Cardiac muscle cell (in vitro differentiated cells and primary cell): Measurements from ENCODE around the gene PUSL1. TPM values are rescaled to one million over a fixed set of nuclear protein-coding genes. Genes with fewer than 3 reads are reported as not detected.

ENCODE experiments used
- DNase-seq, 2 donors: peaks; one replicate each; pipeline versions ENCODE4 v3.0.0 to v3.0.0-alpha.2; 2010 to 2017; ENCODE audit warnings: low read depth in 1 of 2, low spot score in 1 of 2
- H3K27ac ChIP-seq: fragments of 200-600 bp; sonication (generic); 2 replicates; pipeline ENCODE4 v1.5.1; 2016
- H3K27me3 ChIP-seq: fragments of 200-600 bp; sonication (generic); 2 replicates; pipeline ENCODE4 v1.6.0; 2016; ENCODE audit warnings: control low read depth
- H3K36me3 ChIP-seq: fragments of 200-600 bp; sonication (generic); 2 replicates; pipeline ENCODE4 v1.5.1; 2016; ENCODE audit warnings: control low read depth
- H3K4me1 ChIP-seq: fragments of 200-600 bp; sonication (generic); 2 replicates; pipeline ENCODE4 v1.8.1; 2017; ENCODE audit warnings: low read depth, mild to moderate bottlenecking, mixed run types
- H3K4me3 ChIP-seq: fragments of 200-600 bp; sonication (generic); 2 replicates; pipeline ENCODE4 v1.5.1; 2016; ENCODE audit warnings: mild to moderate bottlenecking
- H3K9me3 ChIP-seq: fragments of 200-600 bp; sonication (generic); 2 replicates; pipeline ENCODE4 v1.5.1; 2017; ENCODE audit warnings: low read depth, mild to moderate bottlenecking, control low read depth
- CTCF ChIP-seq: IDR thresholded peaks from 2 replicates; pipeline ENCODE4 v1.5.1; 2012; ENCODE audit warnings: low read depth, mild to moderate bottlenecking, low read length
- polyA plus RNA-seq: library from polyadenylated mRNA; unstranded; fragments of >200 nt; fragmentation: Nextera tagmentation; extraction: Ambion mirVana; gene quantifications from 2 replicates; pipeline ENCODE4 v1.2.1, GENCODE V29; 2016
- total RNA-seq: library from RNA; depleted of rRNA; stranded (reverse); fragments of >200 nt; gene quantifications from 2 replicates; pipeline ENCODE4 v1.2.3, GENCODE V29; 2016

PUSL1 gene
- total and polyA plus RNA-seq, 2 experiments from 2014 or later: 18.7 to 25.0 TPM

GRCh38 chr1:1268284-1268682 lies 40.1 kb upstream of the PUSL1 start:
- Histone ChIP-seq H3K36me3 (peaks cover 6% of the 10 kb centered on the region), H3K27me3 (no peaks in the 10 kb centered on the region), H3K27ac (no peak overlapping the region), H3K4me3 (no peak overlapping the region), H3K9me3 (no peaks in the 10 kb centered on the region), H3K4me1 (peaks cover 19% of the 10 kb centered on the region)
- no peak for DNase-seq
- TF ChIP-seq CTCF: no peak

DNA sequence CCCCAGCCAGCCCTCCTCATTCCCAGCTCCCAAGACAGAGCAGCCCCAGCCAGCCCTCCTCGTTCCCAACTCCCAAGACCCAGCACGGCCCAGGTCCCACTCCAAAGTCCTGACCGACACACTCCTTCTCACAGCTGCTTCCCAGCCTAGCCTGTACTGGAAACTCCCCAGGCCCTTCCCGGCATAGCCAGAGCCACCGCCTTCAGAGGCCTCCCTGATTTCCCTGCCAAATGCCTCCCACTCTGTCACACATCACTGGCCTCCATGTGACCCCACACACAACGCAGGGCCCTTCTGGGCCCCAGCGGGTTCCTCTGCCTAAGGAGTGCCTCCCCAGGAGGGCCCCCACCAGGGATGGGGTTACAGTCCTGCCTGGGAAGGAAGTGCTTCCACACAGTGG lies 37.6 kb upstream of the PUSL1 start:
- no peak for TF ChIP-seq CTCF
- H3K27ac ChIP-seq: no peak overlapping the region
- peaks cover 19% of the 10 kb centered on the region for H3K4me1 ChIP-seq
- peak in 1 of 2 donors; percentile 62 for DNase-seq
- H3K27me3 ChIP-seq: no peaks in the 10 kb centered on the region
- H3K36me3 ChIP-seq: peaks cover 2% of the 10 kb centered on the region
- no peaks in the 10 kb centered on the region for H3K9me3 ChIP-seq
- H3K4me3 ChIP-seq: no peak overlapping the region

GRCh38 chr1:1272341-1273208 lies 35.8 kb upstream of the PUSL1 start:
- Histone ChIP-seq H3K27me3 (no peaks in the 10 kb centered on the region), H3K4me1 (peaks cover 19% of the 10 kb centered on the region), H3K4me3 (peak overlapping the region; percentile 77), H3K27ac (peak overlapping the region; percentile 92), H3K9me3 (no peaks in the 10 kb centered on the region), H3K36me3 (no peaks in the 10 kb centered on the region)
- no peak for TF ChIP-seq CTCF
- DNase-seq: no peak

- no peaks in the 10 kb centered on the region for H3K36me3 ChIP-seq
- peak overlapping the region; percentile 77 for H3K4me3 ChIP-seq
- peaks cover 19% of the 10 kb centered on the region for H3K4me1 ChIP-seq
- no peaks in the 10 kb centered on the region for H3K9me3 ChIP-seq
- TF ChIP-seq CTCF: no peak
- no peaks in the 10 kb centered on the region for H3K27me3 ChIP-seq
- DNase-seq: peak in 1 of 2 donors; percentile 42
- peak overlapping the region; percentile 92 for H3K27ac ChIP-seq
Measured at GRCh38 chr1:1273209-1273511, 35.2 kb upstream of the PUSL1 start.

DNA sequence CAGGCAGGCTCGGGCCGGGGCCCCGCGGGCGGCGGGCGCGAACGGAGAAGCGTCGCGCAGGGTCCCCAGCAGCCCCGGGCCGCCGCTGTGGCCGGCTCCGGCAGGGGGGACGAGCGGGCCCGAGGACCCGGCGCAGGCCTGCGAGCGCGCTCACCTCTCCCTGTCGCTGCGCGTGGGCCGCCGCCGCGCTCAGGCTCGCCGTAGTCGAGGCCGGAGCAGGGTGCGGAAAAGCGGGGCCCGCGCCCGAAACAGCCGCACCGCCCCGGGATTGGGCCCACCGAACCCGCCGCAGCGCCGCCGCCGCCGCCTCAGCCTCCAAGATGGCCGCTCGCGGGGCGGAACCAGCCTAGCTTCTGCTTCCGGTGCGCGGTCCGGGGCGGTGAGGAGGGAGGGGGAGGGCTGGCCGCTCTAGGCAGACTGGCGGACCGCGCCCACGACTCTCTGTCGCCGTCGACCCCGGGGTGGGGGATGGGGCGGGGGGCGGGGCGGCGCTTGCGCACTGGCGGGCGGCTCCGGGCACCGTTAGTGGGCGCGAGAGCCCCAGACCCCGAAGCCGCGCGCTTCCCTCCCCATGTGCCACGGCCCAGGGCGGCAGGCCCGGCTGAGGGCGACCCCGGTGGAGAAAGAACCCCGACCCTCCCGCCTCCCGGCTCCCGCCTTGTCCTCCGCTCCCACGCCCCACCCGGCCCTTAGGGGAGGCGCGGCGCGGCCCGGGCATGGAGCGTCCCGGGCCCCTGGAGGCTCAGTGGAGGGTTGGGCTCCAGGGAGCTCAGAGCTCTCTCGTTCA lies 34.7 kb upstream of the PUSL1 start, which contains the start of gene UBE2J2:
TSS of gene UBE2J2 (minus strand) at position 343 of the 787 bp plus-strand sequence. CDS start 5,862 bp downstream, outside the sequence.
- peak; percentile 95 to 96 for DNase-seq
- Histone ChIP-seq H3K9me3 (no peaks in the 10 kb centered on the region), H3K27ac (peak within 1 kb of the TSS; percentile 92), H3K4me1 (peaks cover 19% of the 10 kb centered on the region), H3K4me3 (peak within 1 kb of the TSS; percentile 77), H3K36me3 (no peaks in the 10 kb centered on the region), H3K27me3 (no peaks in the 10 kb centered on the region)
- TF ChIP-seq CTCF: no peak
